OCI-LY1 (cell line): Measurements from ENCODE around the gene GTF2H2C_2.
"Not testable (repeated sequence)": the region's sequence is repeated elsewhere in the genome, so short reads cannot be mapped to it uniquely, and the experiment has no call there.

Experiments
- CTCF ChIP-seq: fragments of 200-600 bp; sonication (generic), shearing (Covaris generic); IDR thresholded peaks from 2 replicates; pipeline ENCODE4 v1.5.1; 2017; ENCODE audit warnings: mild to moderate bottlenecking, antibody characterized with exemption, low read length, moderate library complexity, mixed read lengths
- EZH2 ChIP-seq: fragments of 200-600 bp; sonication (generic), shearing (Covaris generic); IDR thresholded peaks from 2 replicates; pipeline ENCODE4 v1.8.0; 2017; ENCODE audit warnings: borderline replicate concordance, mixed run types, mild to moderate bottlenecking, antibody characterized with exemption, low read length, moderate library complexity, mixed read lengths

- not testable (repeated sequence) for TF ChIP-seq CTCF, EZH2
These were observed 14.0 kb upstream of the GTF2H2C_2 start for GRCh38 chr5:70400984-70401686.
